ENCODE results near the gene CCT8.

- TF ChIP-seq TAF1 (IDR thresholded peaks at IDR 0.05; ENCODE audit: borderline replicate concordance, insufficient read depth, low read length) (no peak), POLR2AphosphoS5 (IDR thresholded peaks at IDR 0.05; ENCODE audit: low read depth, low read length) (no peak), REST (IDR thresholded peaks at IDR 0.05; ENCODE audit: insufficient read depth in 1 of 2, low read depth in 2 of 2, low read length in 2 of 2) (no peak), SIN3A (IDR thresholded peaks at IDR 0.05; ENCODE audit: borderline replicate concordance, insufficient read depth, low read length) (no peak)
These were observed 19.8 kb downstream of the CCT8 start for GRCh38 chr21:29053656-29054055.

Data from PFSK-1 (cell line).